ENCODE measurements around the gene CLEC7A. TPM values are rescaled to one million over a fixed set of nuclear protein-coding genes. Genes with fewer than 3 reads are reported as not detected.

The CLEC7A gene
- total RNA-seq, 1 experiment from 2014 or later: not detected

Other genes with a start within 250 kb of the CLEC7A start
- gene KLRF2, start 248.7 kb downstream of the CLEC7A start, total RNA-seq (2014; rRNA removed; shearing (Covaris generic)): not detected in 2 replicates
- gene CLEC2A, start 197.8 kb downstream of the CLEC7A start, total RNA-seq (2014; rRNA removed; shearing (Covaris generic)): not detected in 2 replicates
- gene CLEC12A, start 158.8 kb downstream of the CLEC7A start, total RNA-seq (2014; rRNA removed; shearing (Covaris generic)): not detected in 2 replicates
- not detected in 2 replicates for gene CLEC1B, start 131.1 kb downstream of the CLEC7A start, total RNA-seq (2014; rRNA removed; shearing (Covaris generic))
- not detected in 2 replicates for gene CLEC12B, start 119.6 kb downstream of the CLEC7A start, total RNA-seq (2014; rRNA removed; shearing (Covaris generic))
- gene CLEC9A, start 99.5 kb downstream of the CLEC7A start, total RNA-seq (2014; rRNA removed; shearing (Covaris generic)): not detected in 2 replicates
- not detected in 2 replicates for gene CLEC1A, start 31.2 kb downstream of the CLEC7A start, total RNA-seq (2014; rRNA removed; shearing (Covaris generic))
- gene OLR1, start 41.9 kb upstream of the CLEC7A start, total RNA-seq (2014; rRNA removed; shearing (Covaris generic)): not detected in 2 replicates
- not detected in 2 replicates for gene TMEM52B, start 48.8 kb upstream of the CLEC7A start, total RNA-seq (2014; rRNA removed; shearing (Covaris generic))
- 35.0 and 36.8 TPM in 2 replicates for gene GABARAPL1, start 82.7 kb upstream of the CLEC7A start, total RNA-seq (2014; rRNA removed; shearing (Covaris generic))
- 0.08 and 0.32 TPM in 2 replicates for gene KLRD1, start 177.7 kb upstream of the CLEC7A start, total RNA-seq (2014; rRNA removed; shearing (Covaris generic))